ENCODE results near the gene SH3GLB2.
"Not testable (repeated sequence)": the region's sequence is repeated elsewhere in the genome, so short reads cannot be mapped to it uniquely, and the experiment has no call there.

Gene SH3GLB2

GRCh38 chr9:128992995-128993394 is 35.1 kb downstream of the SH3GLB2 start:
- no peak for DNase-seq

- no peak for DNase-seq
Observed at GRCh38 chr9:128987805-128988204, 40.3 kb downstream of the SH3GLB2 start.

- DNase-seq: no peak
Observed at GRCh38 chr9:128986671-128987070, 41.5 kb downstream of the SH3GLB2 start.

- no peak for DNase-seq
Observed at GRCh38 chr9:128983536-128983935, 44.6 kb downstream of the SH3GLB2 start.

- no peak for DNase-seq
Observed at GRCh38 chr9:128979111-128979510, 49.0 kb downstream of the SH3GLB2 start.

GRCh38 chr9:128972956-128973355 is 55.2 kb downstream of the SH3GLB2 start:
- DNase-seq: no peak

- no peak for DNase-seq
Observed at GRCh38 chr9:128969491-128969890, 58.6 kb downstream of the SH3GLB2 start.

GRCh38 chr9:128961403-128961802 is 66.7 kb downstream of the SH3GLB2 start:
- not testable (repeated sequence) for DNase-seq

All from T-helper 9 cell (primary cell).